SJCRH30 (cell line): ENCODE data around the gene KLF4. TPM values are rescaled to one million over a fixed set of nuclear protein-coding genes. Genes with fewer than 3 reads are reported as not detected.

Experiments used
- DNase-seq, 2 experiments: peaks; one replicate each; pipeline ENCODE4 v3.0.0-alpha.2; 2015 to 2020
- H3K27ac ChIP-seq: fragments of 250-450 bp; sonication (Bioruptor Pico); 2 replicates; pipeline ENCODE4 v1.5.1; 2020; ENCODE audit warnings: mild to moderate bottlenecking, moderate library complexity
- H3K27me3 ChIP-seq: fragments of 250-450 bp; sonication (Bioruptor Pico); 2 replicates; pipeline ENCODE4 v1.5.1; 2020; ENCODE audit warnings: mild to moderate bottlenecking, moderate library complexity
- H3K36me3 ChIP-seq: fragments of 250-450 bp; sonication (Bioruptor Pico); 2 replicates; pipeline ENCODE4 v1.5.1; 2020; ENCODE audit warnings: mild to moderate bottlenecking, moderate library complexity
- H3K4me1 ChIP-seq: fragments of 250-450 bp; sonication (Bioruptor Pico); 2 replicates; pipeline ENCODE4 v1.5.1; 2020; ENCODE audit warnings: mild to moderate bottlenecking, moderate library complexity
- H3K4me3 ChIP-seq: fragments of 250-450 bp; sonication (Bioruptor Pico); 2 replicates; pipeline ENCODE4 v1.5.1; 2020; ENCODE audit warnings: mild to moderate bottlenecking, moderate library complexity
- H3K9me3 ChIP-seq: fragments of 250-450 bp; sonication (Bioruptor Pico); replicated peaks from 2 replicates; pipeline ENCODE4 v1.5.1; 2020; ENCODE audit warnings: mild to moderate bottlenecking, moderate library complexity
- total RNA-seq: library from RNA; depleted of rRNA; stranded (reverse); fragments of >200 nt; shearing (Covaris generic); gene quantifications from 2 replicates; pipeline ENCODE4 v1.2.3, GENCODE V29; 2014; rRNA removed

KLF4 gene
- total RNA-seq, 1 experiment from 2014 or later, result 3.8 TPM

DNA sequence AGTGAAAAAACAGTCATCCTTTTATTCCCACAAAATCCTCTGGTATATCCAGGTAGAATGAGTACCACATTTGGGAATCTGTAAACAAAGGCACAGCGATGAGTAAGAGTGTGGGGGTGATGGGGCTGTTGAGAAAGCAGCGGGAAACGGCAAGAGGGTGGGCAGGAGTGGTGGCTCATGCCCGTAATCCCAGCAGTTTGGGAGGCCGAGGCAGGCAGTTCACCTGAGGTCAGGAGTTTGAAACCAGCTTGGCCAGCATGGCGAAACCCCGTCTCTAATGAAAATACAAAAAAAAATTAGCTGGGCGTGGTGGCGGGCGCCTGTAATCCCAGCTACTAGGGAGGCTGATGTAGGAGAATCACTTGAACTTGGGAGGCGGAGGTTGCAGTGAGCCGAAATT, 43.1 kb downstream of the KLF4 start:
- Histone ChIP-seq H3K9me3 (no peaks in the 10 kb centered on the region), H3K27me3 (no peaks in the 10 kb centered on the region), H3K4me3 (no peak overlapping the region), H3K36me3 (no peaks in the 10 kb centered on the region), H3K4me1 (no peaks in the 10 kb centered on the region; the same call in 1 of the 2 replicates), H3K27ac (no peak overlapping the region)
- DNase-seq, result no peak

DNA sequence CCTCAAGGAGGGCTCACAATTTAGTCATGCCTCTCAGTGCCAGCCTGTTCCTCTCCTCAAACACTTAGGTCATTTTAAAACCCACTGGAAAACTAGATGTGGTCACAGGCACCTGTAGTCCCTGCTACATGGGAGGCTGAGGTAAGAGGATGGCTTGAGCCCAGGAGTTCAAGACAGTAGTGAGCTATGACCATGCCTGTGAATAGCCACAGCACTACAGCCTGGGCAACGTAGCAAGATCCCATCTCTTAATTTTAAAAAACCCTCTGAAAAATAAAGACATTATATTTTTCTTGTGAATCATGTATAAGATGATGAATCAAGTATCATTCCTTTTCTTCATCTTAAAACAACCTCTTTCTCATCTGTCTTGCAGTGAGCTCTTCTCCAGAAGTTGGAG, 45.8 kb downstream of the KLF4 start:
- no peaks in the 10 kb centered on the region for H3K9me3 ChIP-seq
- no peaks in the 10 kb centered on the region for H3K36me3 ChIP-seq
- H3K27me3 ChIP-seq, result no peaks in the 10 kb centered on the region
- no peak for DNase-seq
- peaks cover 5% of the 10 kb centered on the region; the same call in 1 of the 2 replicates for H3K4me1 ChIP-seq
- no peak overlapping the region for H3K4me3 ChIP-seq
- no peak overlapping the region for H3K27ac ChIP-seq

GRCh38 chr9:107439991-107440456, 49.5 kb downstream of the KLF4 start:
- Histone ChIP-seq H3K36me3 (no peaks in the 10 kb centered on the region), H3K27ac (no peak overlapping the region), H3K27me3 (no peaks in the 10 kb centered on the region), H3K4me3 (no peak overlapping the region), H3K4me1 (peaks cover 13% of the 10 kb centered on the region; the same call in 1 of the 2 replicates), H3K9me3 (no peaks in the 10 kb centered on the region)
- DNase-seq, result peak in 1 of 2 experiments; percentile 44

DNA sequence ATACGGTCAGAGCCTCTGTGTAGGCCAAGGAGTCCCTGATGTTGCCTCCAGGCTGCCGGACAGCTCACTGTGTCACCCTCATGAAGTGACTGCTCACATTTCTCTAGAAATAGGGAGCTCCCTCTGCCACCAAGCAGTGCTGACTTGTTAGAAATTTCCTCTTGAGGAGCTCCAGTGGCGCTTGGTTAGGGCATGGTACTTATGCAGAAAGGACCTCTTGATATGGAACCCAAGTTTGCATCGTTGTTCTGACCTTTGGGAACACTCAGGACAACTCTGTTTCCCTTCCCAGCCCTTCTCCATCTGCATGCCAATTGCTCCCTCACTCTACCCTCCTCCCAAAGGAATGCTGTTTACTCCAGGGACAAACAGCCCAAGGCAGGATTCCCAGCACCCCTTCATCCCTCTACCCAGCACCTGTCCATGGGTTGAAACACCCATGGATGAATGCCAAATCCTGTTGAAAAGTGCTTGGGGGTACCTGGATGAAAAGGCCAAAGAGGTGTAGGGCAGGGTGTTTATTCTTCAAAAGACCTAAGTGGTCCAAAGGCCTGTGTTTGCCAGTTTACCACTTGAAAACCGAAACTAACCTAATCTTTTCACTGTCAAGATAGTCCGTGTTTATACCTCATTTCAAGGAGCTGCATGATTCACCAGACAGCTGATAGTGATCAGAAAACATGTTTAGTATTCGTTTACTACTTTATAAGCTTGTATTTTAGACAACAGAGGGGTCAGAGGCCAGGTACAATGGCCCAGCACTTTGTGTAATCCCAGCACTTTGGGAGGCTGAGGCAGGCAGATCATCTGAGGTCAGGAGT, 51.1 kb downstream of the KLF4 start:
- Histone ChIP-seq H3K9me3 (no peaks in the 10 kb centered on the region), H3K4me1 (peaks cover 13% of the 10 kb centered on the region; the same call in 1 of the 2 replicates), H3K27ac (no peak overlapping the region), H3K36me3 (no peaks in the 10 kb centered on the region), H3K4me3 (no peak overlapping the region), H3K27me3 (no peaks in the 10 kb centered on the region)
- peak; percentile 55 to 71 for DNase-seq

GRCh38 chr9:107437716-107438115, 51.9 kb downstream of the KLF4 start:
- DNase-seq, result no peak

GRCh38 chr9:107435415-107435814, 54.2 kb downstream of the KLF4 start:
- Histone ChIP-seq H3K4me3 (no peak overlapping the region), H3K27ac (no peak overlapping the region), H3K27me3 (no peaks in the 10 kb centered on the region), H3K9me3 (no peaks in the 10 kb centered on the region), H3K4me1 (peaks cover 13% of the 10 kb centered on the region; the same call in 1 of the 2 replicates), H3K36me3 (no peaks in the 10 kb centered on the region)
- no peak for DNase-seq

More at GRCh38 chr9:107437716-107438115, 51.9 kb downstream of the KLF4 start:
- Histone ChIP-seq H3K4me3 (no peak overlapping the region), H3K4me1 (peaks cover 13% of the 10 kb centered on the region; the same call in 1 of the 2 replicates), H3K27ac (no peak overlapping the region), H3K36me3 (no peaks in the 10 kb centered on the region), H3K9me3 (no peaks in the 10 kb centered on the region), H3K27me3 (no peaks in the 10 kb centered on the region)

Other genes with a start within 250 kb of the KLF4 start
- 143 and 146 TPM in 2 replicates for gene RAD23B, start 206.5 kb downstream of the KLF4 start, total RNA-seq